HL-60/S4 treated with retinoic acid at 250 ng/mL for 4 days and 3 days (cell line): ENCODE data around the gene MYOZ2.
"Not testable (repeated sequence)": the region's sequence is repeated elsewhere in the genome, so short reads cannot be mapped to it uniquely, and the experiment has no call there.

Source experiments
- in situ Hi-C: fragments of 300-500 bp; cut with MboI; formaldehyde crosslinking; loops from 2 replicates; pipeline ENCODE4 v1.7.0; 2022; ENCODE audit warnings: low sequenced_read_pairs

Gene MYOZ2

DNA sequence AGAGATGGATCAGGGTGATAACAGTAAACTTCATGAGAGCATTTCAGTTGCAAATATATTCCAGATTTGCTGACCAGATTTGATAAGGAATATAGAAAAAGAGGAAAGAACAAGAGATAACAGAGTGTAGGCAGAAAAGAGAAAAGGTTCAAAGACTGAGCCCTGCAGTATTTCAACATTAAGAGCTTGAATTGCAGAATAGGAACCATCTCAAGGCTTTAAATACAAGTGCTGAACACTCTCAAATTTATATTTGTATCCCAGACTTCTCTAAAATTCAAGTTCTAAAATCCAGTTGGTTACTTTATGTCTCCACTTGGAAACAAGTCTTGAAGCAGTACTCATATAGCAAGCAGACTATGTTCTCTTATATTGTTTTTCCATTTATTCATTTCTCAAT, 9.7 kb upstream of the MYOZ2 start:
- in situ Hi-C loops, result no loop called here

DNA sequence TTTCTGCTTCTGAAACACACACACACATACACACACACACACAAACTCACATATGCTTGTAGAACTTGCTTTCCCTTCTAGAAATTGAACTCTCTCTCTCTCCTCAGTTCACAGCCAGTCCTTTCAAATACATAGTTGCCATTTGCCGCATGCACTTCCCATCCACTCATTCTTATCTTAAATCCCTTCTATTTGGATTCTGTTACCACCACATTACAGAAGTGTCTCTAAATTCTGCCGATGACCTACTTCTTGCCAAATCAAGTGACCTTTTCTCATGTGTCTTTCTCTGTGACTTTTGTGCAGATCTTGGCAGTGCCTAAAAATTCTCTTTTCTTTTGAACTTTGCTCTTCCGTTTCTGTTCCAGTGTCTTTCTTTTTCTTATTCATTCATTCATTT, 7.5 kb upstream of the MYOZ2 start:
- in situ Hi-C loops, result no loop called here

DNA sequence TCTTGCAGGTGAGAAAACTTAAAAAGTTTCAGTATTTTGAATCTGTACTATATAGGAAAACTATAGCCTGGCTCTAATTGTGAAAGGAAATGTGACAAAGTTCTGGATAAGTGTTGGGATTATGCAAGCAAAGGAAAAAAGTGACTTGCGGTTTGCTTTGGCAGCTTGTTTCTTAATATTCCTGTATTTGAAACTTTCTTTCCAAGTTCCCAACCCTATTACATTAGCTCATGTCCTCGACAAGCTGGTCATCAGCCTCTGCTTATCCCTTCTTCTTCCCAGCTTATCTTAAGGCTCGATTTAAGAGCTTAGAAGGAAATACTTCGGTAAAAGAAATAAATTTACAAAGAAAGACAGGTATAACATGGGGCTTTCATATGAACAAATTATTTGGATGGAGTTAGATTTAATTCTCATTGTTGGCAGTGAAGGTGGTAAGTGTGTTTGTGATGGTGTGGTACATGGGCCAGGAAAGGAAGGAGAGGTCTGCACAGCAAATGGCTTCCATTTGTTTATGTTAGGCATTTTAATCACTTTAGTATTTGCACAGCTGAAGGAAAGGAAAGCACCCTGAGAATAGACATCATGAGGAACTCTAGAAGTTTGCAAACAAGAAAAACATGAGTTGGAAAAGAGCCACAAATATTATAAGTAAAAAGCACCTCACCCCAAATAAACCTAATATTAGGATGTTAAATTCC, 5.1 kb upstream of the MYOZ2 start:
- in situ Hi-C loops, result no loop called here

DNA sequence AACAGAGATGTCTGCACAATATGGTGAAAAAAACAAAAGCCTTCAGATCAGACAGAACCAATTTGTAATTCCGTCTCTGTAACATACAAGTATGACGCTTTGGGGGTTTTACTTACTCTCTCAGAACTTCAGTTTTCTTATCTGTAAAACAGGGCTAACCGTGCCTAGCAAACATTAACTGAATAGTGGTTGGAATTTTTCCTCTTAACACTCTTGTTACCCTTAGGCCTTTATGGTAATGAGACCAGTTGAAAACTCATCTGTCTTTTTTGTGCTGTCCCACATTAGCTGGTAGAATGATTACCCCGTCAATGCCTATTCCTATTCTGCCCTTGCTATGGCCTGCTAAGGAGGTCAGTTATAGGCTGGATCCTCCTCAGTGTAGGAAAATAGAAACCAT, 4.5 kb upstream of the MYOZ2 start:
- in situ Hi-C loops, result no loop called here

DNA sequence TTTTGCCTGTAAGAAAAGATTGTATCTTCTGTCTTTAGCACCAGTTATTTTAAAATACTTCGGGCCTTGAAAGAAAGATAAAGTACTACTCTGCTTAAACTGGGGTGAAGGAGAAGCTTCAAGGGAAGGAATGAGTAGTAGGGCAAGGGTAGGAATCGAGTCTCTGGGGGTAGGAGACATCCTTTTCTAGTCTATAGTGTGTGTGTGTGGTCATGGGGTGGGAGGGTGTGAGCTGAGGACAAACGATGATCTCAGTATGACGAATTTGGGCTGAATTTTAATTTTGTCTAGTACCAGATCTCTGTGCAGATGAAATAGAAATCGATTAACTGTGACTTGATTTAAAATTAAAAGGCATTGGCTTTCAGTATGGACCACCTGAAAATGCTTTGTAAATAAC, 3.3 kb upstream of the MYOZ2 start:
- in situ Hi-C loops, result no loop called here

DNA sequence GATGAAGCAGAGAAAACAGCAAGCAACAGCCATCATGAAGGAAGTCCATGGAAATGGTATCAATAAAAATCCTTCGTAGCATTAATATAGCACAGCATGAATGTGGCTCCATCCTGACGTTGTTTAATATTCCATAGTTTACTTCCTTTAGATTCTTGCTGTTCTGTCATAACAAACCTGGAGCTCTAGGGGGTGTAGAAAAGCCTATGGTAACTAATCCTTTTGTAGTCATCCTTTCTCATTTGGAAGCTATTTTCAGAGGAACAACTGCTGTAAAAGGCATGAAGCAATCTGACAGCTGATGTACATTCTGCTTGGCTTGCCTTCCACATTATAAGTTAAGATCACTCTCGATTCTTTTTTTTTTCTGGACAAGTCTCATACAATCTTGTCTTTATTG, 914 bp downstream of the MYOZ2 start:
- in situ Hi-C loops, result no loop called here

DNA sequence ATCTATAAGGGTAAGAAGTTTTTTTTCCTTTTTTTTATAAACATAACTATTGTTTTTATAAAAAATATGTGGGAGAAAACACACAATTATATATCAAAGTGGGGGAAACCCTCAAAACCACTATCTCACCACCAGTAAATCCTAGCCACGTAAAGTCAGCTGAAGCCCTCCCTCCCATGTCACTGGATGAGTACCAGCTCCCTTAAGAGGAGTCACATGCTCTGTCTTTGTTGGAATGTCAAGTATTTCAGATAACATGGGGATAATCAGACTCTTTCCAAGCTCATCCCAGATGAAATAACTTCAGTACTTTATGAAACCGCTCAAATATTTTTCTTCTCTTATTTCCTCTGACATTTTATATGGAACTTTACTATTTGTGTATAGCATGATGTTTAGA, 2.4 kb downstream of the MYOZ2 start:
- in situ Hi-C loops, result no loop called here

DNA sequence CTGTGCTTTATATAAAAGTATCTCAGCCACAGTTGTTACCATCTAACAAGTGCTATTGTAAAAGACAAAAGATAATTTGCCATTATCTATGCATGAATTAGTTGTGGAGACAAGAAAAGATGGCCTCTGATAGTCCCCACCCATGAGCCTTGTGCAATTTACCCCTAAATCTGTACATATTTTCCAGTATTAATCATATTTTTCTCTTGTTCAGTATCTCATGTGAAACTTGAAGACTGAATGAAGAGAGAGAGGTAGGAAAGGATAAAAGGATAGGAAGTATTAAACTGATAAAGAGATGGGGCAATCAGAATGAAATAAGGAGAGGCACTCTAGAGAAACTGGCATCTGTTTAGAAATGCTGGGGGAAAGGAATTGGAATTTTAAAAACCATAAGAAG, 3.7 kb downstream of the MYOZ2 start:
- in situ Hi-C loops, result no loop called here

DNA sequence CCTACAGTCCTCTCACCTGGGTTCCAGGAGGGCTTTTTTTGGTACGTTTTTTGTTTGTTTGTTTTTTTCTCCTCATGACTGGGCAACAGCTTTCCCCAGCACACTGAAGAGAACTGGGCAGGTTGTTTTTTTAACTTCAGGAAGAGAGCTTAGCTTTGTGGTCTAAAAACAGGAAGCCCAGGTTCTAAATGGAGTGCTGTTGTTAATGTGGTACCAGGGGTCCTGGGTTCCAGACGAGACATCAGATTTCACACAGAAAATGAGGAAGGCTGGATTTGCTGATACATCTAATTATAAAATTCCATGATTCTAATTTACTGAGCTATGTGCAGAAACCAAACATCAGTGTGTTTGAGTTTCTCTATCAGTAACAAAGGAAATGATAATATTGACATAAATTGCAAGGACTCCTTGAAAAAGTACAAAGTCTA, 4.2 kb downstream of the MYOZ2 start:
- in situ Hi-C loops, result no loop called here

DNA sequence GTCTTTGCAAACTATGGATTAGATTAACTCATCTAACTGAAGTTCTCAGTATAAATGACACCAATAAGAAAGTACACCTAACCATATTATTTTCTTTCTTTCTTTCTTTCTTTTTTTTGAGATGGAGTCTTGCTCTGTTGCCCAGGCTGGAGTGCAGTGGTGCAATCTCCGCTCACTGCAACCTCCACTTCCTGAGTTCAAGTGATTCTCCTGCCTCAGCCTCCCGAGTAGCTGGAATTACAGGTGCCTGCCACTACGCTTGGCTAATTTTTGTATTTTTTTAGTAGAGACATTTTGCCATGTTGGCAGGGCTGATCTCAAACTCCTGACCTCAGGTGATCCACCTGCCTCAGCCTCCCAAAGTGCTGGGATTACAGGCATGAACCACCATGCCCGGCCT, 5.7 kb downstream of the MYOZ2 start:
- in situ Hi-C loops, result not testable (repeated sequence)

DNA sequence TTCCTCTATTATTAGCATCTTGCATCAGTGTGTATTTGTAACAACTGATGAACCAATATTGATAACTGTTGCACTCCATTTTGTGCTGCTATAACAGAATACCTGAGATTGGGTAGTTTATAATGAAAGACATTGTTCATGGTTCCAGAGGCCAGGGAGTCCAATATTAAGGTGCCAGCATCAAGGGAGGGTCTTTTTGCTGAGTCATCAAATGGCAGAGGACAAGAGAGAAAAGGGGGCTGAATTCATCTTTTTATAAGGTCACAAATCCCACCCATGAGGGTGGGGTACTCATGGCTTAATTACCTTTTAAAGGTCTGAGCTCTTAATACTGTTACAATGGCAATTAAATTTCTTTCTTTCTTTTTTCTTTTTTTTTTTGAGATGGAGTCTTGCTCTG, 7.2 kb downstream of the MYOZ2 start:
- in situ Hi-C loops, result no loop called here

DNA sequence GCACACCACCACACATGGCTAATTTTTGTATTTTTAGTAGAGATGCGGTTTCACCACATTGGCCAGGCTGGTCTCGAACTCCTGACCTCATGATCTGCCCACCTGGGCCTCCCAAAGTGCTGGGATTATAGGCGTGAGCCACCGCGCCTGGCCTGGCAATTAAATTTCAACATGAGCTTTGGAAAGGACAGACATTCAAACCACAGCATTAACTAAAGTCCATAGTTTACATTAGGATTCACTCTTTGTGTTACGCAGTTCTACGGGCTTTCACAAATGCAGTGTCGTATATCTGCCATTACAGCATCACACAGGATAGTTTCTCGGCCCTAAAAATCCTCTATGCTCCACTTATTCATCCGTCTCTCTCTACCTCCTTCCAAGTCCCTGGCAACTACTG, 7.7 kb downstream of the MYOZ2 start:
- in situ Hi-C loops, result not testable (repeated sequence)

DNA sequence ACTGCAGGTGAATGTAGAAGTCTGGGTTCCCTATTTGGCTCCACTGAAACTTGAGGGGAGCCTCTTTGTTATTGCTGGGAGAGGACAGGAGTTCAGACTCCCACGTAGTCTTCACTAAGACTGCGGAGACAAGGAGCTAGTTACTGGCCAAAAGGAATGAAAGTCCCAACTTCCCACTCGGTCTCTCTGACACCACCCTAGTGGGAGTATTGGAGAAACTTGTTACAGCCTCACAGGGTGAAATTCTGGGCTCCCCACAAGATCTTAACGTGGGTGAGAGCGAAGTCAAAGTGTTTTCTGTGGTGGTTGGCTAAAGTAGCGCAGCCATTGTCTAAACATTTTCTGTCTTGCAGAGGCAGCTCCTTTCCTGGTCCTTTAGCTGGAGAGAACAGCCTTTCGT, 13.5 kb downstream of the MYOZ2 start:
- in situ Hi-C loops, result no loop called here

DNA sequence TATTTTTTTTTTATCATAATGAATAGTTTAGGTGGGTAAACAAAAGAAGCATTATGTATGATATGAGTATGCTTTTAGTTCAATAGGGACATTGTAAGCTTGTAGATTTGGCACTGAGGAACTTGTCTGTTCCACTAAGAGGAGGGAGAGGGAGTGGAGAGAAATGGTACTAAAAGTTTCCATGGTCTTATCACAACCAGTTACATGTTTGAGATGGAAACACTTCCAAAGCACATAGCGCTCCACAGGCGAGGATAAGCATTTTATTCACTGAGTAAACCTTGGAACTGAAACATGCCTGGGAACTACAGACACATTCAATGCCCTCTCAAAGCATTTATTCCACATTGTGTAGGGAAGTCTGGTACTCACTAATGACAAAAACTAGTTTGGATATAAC, 15.5 kb downstream of the MYOZ2 start:
- in situ Hi-C loops, result no loop called here

DNA sequence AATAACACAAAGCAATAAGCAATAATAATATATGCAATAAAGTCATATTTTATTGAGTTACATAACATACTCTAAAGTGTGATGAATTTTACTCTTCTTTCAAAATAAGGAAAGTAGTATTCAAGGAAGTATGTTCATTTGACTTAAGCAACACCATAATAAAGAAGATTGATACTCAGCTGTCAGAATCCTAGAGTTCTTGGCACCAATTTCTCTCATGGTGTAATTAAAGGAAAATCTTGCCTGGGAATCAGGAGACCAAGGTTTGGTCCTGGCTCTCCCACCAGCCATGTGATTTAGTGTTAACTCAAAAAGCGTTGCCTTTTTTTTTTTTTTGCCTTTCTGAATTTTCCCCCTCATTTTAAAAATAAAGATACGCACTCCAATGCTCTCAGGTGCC, 17.1 kb downstream of the MYOZ2 start:
- in situ Hi-C loops, result no loop called here

DNA sequence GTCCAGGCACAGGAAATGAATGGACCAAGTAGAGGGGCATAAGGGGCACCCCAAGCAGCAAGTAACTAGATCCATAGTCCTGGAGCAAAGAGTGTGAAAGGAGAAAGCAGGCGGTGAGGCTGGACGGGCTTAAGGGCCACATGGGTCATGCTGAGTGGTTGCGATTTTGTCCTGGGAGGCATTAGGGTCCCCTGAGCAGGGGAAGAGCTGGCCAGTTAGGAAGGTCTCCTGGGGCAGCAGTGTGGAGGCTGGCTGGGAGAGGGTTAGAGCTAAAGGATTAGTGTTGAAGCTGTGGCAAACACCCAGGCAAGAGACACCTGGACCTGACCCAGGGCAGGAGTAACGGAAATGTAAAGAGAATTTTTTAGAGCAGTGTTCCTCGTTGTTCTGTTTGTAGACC, 26.5 kb downstream of the MYOZ2 start:
- in situ Hi-C loops, result no loop called here

DNA sequence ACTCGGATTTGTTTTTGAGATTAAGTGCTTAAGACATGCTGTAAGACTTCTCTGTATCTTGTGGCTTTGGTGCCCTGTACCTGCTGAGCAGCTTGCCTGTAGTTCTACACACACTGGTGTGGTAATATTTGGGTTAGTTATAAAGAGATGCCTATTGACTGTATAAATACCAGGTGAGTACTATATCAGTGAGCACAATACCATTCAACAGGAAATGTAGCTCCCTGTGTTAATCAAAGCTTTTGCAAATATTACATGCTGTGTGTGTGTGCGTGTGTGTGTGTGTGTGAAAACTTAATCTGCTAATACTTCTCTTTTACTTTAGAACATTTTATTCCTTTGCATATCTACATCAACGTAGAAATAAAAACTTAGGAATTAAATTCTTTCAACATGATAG, 30.1 kb downstream of the MYOZ2 start:
- in situ Hi-C loops, result no loop called here

DNA sequence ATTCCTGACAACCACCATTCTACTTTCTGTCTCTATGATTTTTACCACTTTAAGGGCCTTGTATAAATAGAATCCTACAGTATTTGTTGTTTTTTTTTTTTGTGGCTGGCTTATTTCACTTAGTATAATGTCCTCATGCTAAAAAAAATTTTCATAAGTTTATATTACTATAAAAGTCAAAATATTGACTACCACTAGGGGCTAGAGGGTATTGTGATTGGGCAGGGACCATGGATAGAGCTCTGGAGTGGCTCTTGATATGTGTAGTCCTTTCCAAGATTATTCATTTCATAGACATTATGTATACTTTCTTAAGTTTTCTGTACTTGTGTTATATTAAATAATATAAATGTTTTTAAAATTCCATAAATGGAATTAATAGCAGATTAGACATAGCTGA, 34.6 kb downstream of the MYOZ2 start:
- in situ Hi-C loops, result no loop called here

DNA sequence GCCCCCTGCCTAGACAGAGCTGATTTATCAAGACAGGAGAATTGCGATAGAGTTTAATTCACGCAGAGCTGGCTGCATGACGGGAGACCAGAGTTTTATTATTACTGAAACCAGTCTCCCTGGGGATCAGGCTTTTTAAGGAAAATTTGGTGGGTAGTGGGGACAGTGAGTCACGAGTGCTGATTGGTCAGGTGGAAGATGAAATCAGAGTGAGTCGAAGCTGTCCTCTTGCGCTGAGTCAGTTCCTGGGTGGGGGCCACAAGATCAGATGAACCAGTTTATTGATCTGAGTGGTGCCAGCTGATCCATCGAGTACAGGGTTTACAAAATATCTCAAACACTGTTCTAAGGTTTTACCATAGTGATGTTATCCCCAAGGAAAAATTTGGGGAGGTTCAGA, 36.6 kb downstream of the MYOZ2 start:
- in situ Hi-C loops, result no loop called here

DNA sequence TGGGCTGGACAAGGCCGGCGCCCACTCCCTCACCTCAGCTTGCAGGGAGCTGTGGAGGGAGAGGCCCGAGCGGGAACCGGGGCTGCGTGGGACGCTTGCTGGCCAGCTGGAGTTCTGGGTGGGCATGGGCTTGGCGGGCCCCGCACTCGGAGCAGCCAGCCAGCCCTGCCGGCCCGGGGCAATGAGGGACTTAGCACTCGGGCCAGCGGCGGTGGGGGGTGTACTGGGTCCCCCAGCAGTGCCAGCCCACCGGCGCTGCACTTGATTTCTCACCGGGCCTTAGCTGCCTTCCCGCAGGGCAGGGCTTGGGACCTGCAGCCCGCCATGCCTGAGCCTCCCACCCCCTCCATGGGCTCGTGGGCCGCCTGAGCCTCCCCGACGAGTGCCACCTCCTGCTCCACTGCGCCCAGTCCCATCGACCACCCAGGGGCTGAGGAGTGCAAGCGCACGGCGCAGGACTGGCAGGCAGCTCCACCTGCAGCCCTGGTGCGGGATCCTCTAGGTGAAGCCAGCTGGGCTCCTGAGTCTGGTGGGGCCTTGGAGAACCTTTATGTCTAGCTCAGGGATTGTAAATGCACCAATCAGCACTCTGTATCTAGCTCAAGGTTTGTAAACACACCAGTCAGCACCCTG, 38.2 kb downstream of the MYOZ2 start:
- in situ Hi-C loops, result not testable (repeated sequence)

DNA sequence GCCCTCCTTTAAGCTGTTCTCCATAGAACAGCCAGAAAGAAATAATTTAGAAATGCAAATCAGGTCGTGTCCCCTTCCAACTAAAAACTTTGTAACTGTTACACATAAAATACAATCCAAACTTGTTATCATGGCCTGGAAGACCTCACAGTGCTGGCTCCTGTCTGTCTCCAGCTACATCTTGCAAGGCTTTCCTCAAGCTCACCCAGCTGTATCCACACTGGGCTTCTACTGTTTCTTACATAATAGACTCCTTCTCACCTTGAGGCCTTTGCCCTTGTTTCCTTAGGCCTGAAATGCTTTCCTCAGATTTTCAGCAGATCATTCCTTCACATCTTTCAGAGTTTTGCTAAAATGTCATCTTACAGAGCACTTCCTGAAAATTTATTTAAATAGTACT, 43.4 kb downstream of the MYOZ2 start:
- in situ Hi-C loops, result no loop called here

DNA sequence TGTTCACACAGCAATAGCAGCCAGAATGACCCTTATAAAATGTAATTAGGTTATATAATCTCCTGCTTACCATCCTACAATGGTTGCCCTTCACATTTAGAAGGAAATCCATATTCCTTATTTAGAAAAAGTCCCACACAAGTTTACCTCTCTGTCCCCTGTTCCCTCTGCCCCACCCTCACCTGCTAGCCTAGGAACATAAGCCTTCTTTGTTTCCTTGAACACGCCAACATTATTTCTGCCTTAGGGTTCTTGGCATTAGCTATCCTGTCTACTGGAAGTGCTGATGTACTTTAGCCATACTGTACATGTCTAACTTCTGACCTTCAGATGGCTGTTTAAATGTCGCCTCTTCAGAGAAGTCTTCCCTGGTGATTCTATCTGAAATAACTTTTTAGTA, 48.5 kb downstream of the MYOZ2 start:
- in situ Hi-C loops, result no loop called here

DNA sequence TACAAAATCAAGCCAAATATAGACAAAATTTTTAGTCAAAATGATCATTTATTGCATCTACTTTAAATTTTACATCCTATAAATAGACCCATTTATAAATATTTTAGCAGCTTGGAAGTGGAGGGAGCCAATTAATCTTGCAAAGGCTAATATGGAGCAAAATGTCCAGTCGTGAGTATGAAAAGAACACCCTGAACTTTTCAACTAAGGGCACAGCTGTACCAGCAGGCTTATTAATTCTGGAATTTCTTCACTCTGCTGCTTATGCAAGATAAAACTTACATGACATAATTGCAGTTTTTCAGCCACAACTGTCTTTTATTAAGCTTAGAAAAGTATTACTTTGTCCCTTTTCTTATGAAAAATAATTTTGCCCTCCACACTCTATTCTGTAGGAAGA, 54.0 kb downstream of the MYOZ2 start:
- in situ Hi-C loops, result no loop called here
